Measurements from ENCODE around the gene ZNHIT6.
"Not testable (repeated sequence)": the region's sequence is repeated elsewhere in the genome, so short reads cannot be mapped to it uniquely, and the experiment has no call there.

Gene ZNHIT6
- long read RNA-seq, donor 1, partial matches to known transcripts = 0 of 2 reads
- long read RNA-seq, donor 1, other reads (novel, unspliced or antisense) = 0 of 2 reads
- long read RNA-seq, donor 2 = 0 reads
- long read RNA-seq, donor 3, transcript ZNHIT6-201 (10 exons, 2,797 nt) = major isoform, 5 of 15 reads
- long read RNA-seq, donor 3, partial matches to known transcripts = 10 of 15 reads
- long read RNA-seq, donor 3, other reads (novel, unspliced or antisense) = 0 of 15 reads
- long read RNA-seq, donor 4, partial matches to known transcripts = 0 of 3 reads
- long read RNA-seq, donor 4, other reads (novel, unspliced or antisense) = 0 of 3 reads
- long read RNA-seq, donor 5, transcript ZNHIT6-201 (10 exons, 2,797 nt) = major isoform, 5 of 5 reads
- long read RNA-seq, donor 5, partial matches to known transcripts = 0 of 5 reads
- long read RNA-seq, donor 5, other reads (novel, unspliced or antisense) = 0 of 5 reads
- long read RNA-seq, donor 6, partial matches to known transcripts = 0 of 2 reads
- long read RNA-seq, donor 6, other reads (novel, unspliced or antisense) = 0 of 2 reads
- long read RNA-seq, donor 7, transcript ZNHIT6-201 (10 exons, 2,797 nt) = major isoform, 6 of 6 reads
- long read RNA-seq, donor 7, partial matches to known transcripts = 0 of 6 reads
- long read RNA-seq, donor 7, other reads (novel, unspliced or antisense) = 0 of 6 reads
- long read RNA-seq, donor 8, transcript ZNHIT6-201 (10 exons, 2,797 nt) = major isoform, 8 of 8 reads
- long read RNA-seq, donor 8, partial matches to known transcripts = 0 of 8 reads
- long read RNA-seq, donor 8, other reads (novel, unspliced or antisense) = 0 of 8 reads

GRCh38 chr1:85707990-85708828 lies at the start of gene ZNHIT6:
ZNHIT6 (minus strand) TSS chr1:85708433; CDS start chr1:85708284, 149 bp downstream.
- DNase-seq = peak; percentile 88

DNA sequence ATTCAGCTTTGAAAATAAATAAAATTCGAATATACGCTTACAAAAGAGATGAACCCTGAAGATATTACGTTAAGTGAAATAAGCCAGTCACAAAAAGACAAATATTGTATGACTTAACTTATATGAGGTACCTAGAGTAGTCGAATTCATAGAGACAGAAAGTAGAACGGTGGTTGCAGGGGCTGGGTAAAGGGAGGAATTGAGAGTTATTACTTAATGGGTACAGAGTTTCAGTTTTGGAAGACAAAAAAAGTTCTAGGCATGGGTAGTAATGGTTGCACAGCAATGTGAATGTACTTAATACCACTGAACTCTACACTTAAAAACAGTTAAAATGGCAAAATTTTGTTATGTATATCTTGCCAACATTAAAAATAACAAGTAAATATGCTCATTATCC lies 48.6 kb upstream of the ZNHIT6 start:
- DNase-seq = no peak

DNA sequence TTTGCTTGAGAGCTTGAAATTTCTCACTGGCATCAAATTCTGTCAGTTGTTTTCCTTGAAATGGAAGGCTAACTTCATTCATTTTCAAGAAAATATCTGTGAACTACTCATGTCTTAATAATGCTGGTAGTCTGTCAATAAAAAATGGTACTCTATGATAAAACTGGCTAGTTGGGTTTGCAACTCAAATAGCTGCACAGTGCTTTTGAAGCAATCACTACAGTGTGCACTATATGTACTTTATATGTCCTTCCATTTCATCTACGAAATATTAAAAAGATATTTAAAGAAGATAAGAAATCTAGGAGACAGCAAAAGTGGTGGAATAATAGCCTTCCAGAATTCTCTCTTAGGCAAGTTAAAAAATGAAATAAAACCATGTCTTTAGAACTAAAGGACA lies 39.9 kb upstream of the ZNHIT6 start:
- DNase-seq = no peak

DNA sequence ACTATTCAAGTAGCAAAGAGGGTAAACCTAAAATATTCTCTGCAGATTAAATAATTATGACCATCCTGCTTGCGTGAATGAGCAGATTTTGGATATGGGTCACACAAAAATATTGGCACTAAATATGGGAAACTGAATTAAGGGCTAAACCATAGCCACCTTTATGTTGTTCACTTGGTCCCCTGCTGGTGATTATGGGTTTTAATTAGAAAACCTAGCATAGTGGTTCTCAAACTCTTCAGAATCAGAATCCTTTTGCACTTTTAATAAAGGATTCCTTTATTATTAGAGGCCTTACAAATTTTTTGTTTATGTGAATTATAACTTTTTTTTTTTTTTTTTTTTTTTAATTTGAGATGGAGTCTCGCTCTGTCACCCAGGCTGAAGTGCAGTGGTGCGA lies 38.5 kb upstream of the ZNHIT6 start:
- no peak for DNase-seq

DNA sequence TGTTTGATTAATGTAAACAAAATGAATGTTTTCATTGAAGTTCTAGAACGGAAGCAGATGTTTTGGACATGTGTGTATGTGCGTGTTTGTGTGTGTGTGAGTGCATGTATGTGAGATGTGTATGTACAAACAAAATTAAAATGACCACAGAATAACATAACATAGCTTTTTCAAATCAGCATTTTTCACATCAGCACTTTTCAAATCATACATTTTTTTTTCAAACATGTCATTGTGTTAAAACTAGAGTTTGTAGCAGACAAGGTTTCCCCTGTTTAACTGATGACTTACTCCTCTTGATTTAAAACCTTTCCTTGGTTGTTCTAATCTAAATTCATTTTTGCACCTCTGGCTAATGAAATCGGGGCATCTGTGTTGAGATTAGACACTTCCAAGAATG lies 35.6 kb upstream of the ZNHIT6 start:
- no peak for DNase-seq

DNA sequence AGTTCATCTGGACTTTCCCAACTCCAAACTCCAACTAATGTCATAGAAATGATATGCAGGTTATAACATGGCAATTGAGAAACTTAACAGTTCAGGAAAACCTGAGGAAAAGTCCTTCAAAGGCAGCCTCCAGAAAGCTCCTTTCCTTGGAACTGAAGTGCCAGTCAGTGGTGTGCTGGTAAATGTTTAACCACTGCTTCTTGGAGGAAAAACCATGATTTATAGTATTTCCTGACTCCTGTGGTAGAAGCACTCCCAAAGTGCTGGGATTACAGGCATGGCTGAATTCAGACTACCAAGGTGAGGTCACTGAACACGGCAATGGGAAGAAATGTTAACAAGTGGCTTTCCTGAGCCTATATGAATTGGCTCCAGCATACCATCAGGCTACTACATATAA lies 26.7 kb upstream of the ZNHIT6 start:
- DNase-seq = peak; percentile 25

DNA sequence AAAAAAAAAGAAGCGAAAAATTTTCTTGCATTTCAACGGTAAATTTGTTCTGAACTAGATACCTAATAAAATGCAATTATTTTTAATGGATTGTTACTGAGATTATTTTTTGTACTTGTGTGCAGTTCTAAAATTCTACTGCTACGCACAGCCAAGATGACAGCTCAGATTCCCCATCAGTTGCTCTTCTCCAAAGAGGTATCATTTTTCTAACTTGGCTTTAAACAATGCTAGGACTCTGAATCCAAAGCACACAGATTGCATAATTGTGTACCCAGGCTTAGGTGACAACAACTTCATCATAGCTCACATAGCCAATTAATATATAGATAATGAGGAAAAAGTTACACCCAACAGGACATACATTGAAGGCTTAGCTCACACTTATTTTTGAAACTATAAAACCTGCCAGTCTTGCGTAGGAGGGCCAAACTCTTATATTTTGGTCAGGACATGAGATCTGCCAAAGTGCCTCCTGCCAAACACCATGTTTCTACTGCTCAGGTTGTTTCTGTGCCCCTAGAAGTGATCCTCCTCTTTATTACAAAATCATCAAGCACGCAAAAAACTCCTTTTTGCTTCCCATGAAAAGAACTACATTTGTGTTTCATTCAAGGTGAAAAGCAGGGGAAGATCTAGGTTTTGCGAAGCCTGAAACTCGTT lies 10.6 kb upstream of the ZNHIT6 start:
- DNase-seq = no peak

- DNase-seq = not testable (repeated sequence)
These were observed 6.3 kb upstream of the ZNHIT6 start for GRCh38 chr1:85714418-85715114.

GRCh38 chr1:85708829-85709227 lies 595 bp upstream of the ZNHIT6 start:
- DNase-seq = peak; percentile 6

DNA sequence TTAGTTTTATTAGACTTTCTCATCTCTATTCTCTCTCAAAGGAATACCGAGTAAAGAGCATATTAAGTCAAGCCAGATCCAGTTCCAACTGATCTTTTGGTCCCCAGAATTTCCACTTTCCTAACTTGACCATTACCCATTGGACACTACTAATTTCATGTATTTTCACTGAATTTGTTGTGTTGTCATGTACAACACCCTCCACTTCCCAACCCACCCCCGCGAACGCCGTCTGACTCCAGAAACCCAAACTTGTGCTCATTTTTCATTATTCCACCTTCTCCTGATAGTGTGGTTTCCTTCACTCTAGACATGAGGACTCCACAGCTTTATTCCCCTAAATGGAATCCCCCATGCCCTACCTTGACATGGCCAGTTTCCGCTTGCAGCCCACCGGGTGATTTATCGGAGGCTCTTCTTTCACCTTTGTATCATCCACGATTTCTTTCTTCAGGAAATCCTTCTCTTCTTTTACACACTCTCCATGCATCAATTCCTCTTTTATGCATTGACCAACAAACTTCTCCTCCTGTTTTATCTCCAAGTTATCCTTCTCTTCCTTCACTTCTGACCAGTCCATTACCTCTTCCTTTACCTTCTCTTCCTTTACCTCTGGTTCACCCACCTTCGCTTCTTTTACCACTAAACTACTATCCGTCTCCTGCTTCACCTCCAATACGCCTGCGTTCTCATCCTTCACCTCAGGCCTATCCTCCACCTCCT lies 805 bp downstream of the ZNHIT6 start:
- DNase-seq = peak; percentile 18

DNA sequence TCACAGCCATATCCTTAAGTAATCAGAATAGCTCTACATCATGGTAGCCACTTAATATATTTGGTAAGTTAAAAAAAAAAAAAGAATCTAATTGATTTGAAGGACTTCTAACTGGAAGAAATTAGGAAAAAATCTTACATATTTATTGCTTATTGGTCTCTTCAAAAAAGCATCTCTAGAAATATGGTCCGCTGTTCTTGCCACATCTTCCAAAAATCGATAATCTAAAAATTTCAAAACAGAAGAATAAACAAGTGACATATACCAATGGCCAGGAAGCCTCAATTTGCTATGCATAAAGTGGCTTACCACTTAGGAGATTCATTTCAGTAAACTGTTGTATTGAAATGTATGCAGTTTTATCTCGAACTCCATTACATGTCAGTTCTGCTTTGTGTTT lies 2.3 kb downstream of the ZNHIT6 start:
- DNase-seq = no peak

DNA sequence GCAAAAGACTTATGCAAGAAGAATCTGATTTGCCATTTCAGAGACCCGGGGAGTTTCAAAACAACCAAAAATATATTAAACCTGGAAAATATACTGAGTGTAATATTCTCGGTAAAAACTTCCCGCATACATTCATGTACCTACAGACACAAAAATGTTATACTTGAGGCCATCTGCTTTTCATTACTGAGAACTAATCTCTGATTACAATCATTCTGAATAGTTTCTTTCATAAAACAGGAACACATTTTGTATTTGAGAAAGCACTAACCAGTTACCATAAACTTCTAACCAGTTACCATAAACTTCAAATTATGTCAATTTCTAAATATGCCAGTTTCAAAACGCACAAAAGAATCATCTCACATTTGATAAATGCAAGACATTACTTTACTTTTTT lies 7.8 kb downstream of the ZNHIT6 start:
- DNase-seq = no peak

DNA sequence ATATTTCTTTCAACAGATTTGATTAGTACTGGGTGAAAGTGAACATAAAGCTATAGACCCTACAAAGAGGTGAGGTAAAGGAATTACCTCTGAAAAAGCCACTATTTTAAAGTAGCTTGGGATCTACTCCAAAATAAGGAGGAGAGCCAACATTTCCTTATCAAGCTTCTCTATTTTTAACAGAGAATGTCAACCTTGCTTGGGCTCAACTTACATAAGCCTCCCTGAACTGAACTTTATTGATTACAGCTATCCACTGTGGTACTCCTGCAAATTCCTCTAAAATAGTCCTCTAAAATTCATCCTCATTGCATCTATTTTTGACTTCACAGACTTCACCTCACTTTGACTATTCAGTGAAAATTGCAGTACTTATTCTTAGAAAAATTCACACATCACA lies 10.3 kb downstream of the ZNHIT6 start:
- DNase-seq = no peak

DNA sequence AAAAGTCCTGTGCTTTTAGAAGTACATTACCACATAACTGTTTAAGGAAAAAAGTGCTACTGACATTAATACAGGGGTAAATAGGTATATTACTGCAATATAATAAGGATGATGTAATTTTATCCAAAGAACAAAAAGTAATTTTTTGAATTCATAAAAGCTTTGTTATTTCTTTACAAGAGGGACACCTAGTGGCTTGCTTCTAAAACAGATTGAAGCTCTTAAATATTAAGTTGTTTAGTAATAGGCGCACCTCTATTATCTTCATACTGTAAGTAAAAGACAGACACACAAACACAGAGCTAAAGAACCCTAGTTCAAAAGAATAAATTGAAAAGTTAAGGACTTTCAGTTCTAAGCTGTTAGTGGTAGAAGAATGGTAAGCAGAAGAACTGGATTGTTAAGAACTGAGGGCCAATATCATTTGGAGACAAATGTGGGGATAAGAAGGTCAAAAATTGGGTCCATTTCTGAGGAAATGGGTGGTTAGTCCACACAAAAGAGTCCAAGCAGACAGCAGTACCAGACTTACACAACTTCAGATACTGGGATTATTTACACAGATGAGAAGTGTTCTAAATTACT lies 15.4 kb downstream of the ZNHIT6 start:
- DNase-seq = no peak

DNA sequence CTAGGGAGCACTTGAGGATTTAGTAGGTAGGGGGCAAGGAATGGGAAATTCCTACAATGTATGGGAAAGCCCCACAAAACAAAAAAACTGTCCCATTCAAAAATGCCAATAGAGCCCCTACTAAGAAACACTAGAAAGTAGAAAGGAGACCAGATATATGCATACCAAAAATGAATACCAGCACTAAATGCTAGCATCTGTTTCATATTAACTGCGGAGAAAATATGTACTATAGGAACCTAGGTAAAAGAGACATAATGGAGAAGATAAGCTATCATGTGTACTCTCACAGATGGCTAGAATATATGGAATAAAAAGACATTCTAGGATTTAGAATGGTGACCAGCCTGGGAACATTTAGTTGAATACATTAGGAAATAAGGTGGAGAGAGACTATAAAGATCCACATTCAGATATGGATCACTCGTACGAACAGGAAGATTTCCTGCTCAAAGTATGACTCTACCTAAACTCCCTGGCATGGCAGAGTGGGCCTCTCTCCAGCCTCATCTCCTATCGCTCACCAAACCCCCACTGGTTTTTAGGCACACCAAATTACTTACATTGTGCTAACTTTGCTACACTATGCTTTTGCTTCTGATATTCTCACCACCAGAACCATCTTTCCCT lies 18.3 kb downstream of the ZNHIT6 start:
- DNase-seq = no peak

- DNase-seq = no peak
These were observed 24.8 kb downstream of the ZNHIT6 start for GRCh38 chr1:85683292-85684025.

DNA sequence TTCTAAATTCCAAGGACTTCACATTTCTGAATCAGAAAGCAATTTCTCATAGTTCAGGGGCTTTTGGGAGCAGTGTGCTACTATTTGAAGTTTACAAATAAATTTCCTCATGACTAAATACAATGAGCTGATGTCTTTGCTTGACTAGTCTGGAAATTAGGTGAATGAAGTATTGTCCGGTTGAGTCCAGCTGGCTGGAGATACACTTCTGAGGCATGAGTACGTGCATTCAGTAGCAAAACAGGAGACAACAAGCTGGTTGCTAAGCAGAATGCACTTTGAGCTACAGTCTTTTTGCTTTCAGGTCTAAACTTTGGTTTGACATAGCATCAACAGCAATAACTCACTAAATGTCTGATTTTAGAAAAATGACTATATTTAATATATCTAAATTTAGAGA lies 27.1 kb downstream of the ZNHIT6 start:
- DNase-seq = no peak

- DNase-seq = no peak
These were observed 30.0 kb downstream of the ZNHIT6 start for GRCh38 chr1:85678193-85678592.

DNA sequence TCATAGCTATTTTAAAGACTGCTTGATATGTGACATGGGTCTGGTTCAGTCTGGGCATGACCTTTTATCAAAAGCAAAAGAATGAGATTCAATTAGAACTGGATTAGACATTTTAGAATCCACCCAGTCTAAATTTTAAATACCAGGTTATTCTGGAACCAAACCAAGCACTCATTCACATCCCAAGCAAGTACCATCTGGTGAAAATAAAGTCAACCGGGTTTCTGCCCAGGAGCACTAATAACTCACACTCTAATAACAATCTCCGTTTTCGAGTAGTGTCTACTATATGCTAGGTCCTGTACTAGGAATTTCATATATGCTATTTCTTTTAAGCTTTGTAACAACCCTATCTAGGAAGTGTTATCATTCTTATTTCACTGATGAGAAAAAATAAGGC lies 30.6 kb downstream of the ZNHIT6 start:
- no peak for DNase-seq

Data from right kidney (tissue), 9 donors.